ENCODE data around the gene ZNF827. TPM values are rescaled to one million over a fixed set of nuclear protein-coding genes. Genes with fewer than 3 reads are reported as not detected.

Gene ZNF827
- total RNA-seq, 1 donor from 2014 or later, result 19.0 TPM

DNA sequence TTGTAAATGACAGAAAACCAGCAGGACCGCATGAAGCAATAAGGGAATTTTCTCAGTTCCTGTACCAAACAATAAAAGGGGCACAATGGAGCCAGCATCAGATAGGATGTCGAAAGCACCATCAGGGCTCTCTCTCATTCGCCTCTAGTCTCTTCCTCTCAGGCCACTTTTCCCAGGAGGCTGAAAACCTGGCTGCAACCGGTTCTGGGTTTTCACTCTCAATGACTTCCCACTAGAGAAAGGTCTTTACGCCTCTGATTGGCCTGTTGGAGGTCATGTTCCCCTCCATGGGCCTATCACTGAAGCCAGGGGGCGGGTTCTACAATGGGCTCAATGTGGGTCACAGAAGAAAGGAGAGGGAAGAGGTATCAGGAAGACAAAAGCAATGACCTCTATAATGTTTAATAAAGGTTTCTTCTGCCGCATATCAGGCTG is 29.3 kb downstream of the ZNF827 start:
- Histone ChIP-seq H3K27ac (replicated peaks) (peak overlapping the region; percentile 89), H3K9me3 (replicated peaks) (no peaks in the 10 kb centered on the region), H3K27me3 (ENCODE audit: low read depth) (no peaks in the 10 kb centered on the region), H3K4me1 (peaks cover 79% of the 10 kb centered on the region), H3K4me3 (peak overlapping the region; percentile 66), H3K36me3 (no peaks in the 10 kb centered on the region)
- peak; percentile 75 for DNase-seq
- intact Hi-C loops (cut with micrococcal nuclease), result no loop called here
- TF ChIP-seq CTCF (IDR thresholded peaks at IDR 0.05; ENCODE audit: borderline replicate concordance), result no peak

GRCh38 chr4:145907812-145908211 is 30.8 kb downstream of the ZNF827 start:
- no peak for DNase-seq
- Histone ChIP-seq H3K9me3 (replicated peaks) (no peaks in the 10 kb centered on the region), H3K4me1 (peaks cover 71% of the 10 kb centered on the region), H3K27ac (replicated peaks) (peak overlapping the region; percentile 89), H3K36me3 (peaks cover under 1% of the 10 kb centered on the region), H3K27me3 (ENCODE audit: low read depth) (no peaks in the 10 kb centered on the region), H3K4me3 (no peak overlapping the region)
- intact Hi-C loops (cut with micrococcal nuclease), result no loop called here
- TF ChIP-seq CTCF (IDR thresholded peaks at IDR 0.05; ENCODE audit: borderline replicate concordance), result no peak

- H3K4me1 ChIP-seq, result peaks cover 67% of the 10 kb centered on the region
- no peak for TF ChIP-seq CTCF (IDR thresholded peaks at IDR 0.05; ENCODE audit: borderline replicate concordance)
- H3K9me3 ChIP-seq (replicated peaks), result no peaks in the 10 kb centered on the region
- peaks cover 5% of the 10 kb centered on the region for H3K36me3 ChIP-seq
- H3K27ac ChIP-seq (replicated peaks), result peak overlapping the region; percentile 89
- DNase-seq, result no peak
- no peaks in the 10 kb centered on the region for H3K27me3 ChIP-seq (ENCODE audit: low read depth)
- no peak overlapping the region for H3K4me3 ChIP-seq
- intact Hi-C loops (cut with micrococcal nuclease), result no loop called here
Observed at GRCh38 chr4:145907390-145907789, 31.2 kb downstream of the ZNF827 start.

GRCh38 chr4:145904413-145905177 is 34.0 kb downstream of the ZNF827 start:
- no peaks in the 10 kb centered on the region for H3K9me3 ChIP-seq (replicated peaks)
- intact Hi-C loops (cut with micrococcal nuclease), result no loop called here
- no peak overlapping the region for H3K4me3 ChIP-seq
- peaks cover 8% of the 10 kb centered on the region for H3K36me3 ChIP-seq
- H3K27ac ChIP-seq (replicated peaks), result no peak overlapping the region
- no peaks in the 10 kb centered on the region for H3K27me3 ChIP-seq (ENCODE audit: low read depth)
- DNase-seq, result no peak
- TF ChIP-seq CTCF (IDR thresholded peaks at IDR 0.05; ENCODE audit: borderline replicate concordance), result no peak
- H3K4me1 ChIP-seq, result peaks cover 54% of the 10 kb centered on the region

DNA sequence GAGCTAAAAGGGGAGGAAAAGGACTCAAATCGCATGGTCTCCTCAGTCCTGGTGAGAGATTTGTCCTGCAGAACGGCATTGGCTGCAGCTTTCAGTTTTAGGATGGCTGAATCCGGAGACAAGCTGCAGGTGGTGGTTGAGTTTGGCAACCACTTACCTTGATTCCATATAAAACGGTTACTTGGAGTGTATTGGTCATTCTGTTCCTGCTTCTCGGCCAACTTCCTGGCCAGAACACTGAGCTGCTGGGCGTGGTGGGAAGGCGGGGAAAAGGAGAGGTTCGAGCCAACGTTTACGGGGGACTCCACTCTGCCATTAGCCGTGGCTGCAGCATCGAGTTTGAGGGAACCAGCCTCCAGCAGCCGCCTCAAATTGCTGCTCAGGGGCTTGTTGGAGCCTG is 36.1 kb downstream of the ZNF827 start:
- peaks cover 37% of the 10 kb centered on the region for H3K4me1 ChIP-seq
- intact Hi-C loops (cut with micrococcal nuclease), result no loop called here
- TF ChIP-seq CTCF (IDR thresholded peaks at IDR 0.05; ENCODE audit: borderline replicate concordance), result no peak
- H3K9me3 ChIP-seq (replicated peaks), result no peaks in the 10 kb centered on the region
- H3K27ac ChIP-seq (replicated peaks), result no peak overlapping the region
- no peaks in the 10 kb centered on the region for H3K27me3 ChIP-seq (ENCODE audit: low read depth)
- no peak for DNase-seq
- H3K36me3 ChIP-seq, result peaks cover 8% of the 10 kb centered on the region
- H3K4me3 ChIP-seq, result no peak overlapping the region
